Activated naive CD4-positive, alpha-beta T cell treated with anti-CD3 and anti-CD28 coated beads, Interleukin-2, amount 50 U/mL, for 16 hours (primary cell): ENCODE results near the gene BET1.

Source experiments
- DNase-seq: peaks from one replicate; pipeline ENCODE4 v3.0.0-alpha.2; 2020

Gene BET1

GRCh38 chr7:93955304-93955703 lies 48.9 kb downstream of the BET1 start:
- no peak for DNase-seq

- DNase-seq = no peak
Measured at GRCh38 chr7:93949423-93949822, 54.7 kb downstream of the BET1 start.

GRCh38 chr7:93948873-93949272 lies 55.3 kb downstream of the BET1 start:
- no peak for DNase-seq

- no peak for DNase-seq
Measured at GRCh38 chr7:93948106-93948505, 56.0 kb downstream of the BET1 start.

DNA sequence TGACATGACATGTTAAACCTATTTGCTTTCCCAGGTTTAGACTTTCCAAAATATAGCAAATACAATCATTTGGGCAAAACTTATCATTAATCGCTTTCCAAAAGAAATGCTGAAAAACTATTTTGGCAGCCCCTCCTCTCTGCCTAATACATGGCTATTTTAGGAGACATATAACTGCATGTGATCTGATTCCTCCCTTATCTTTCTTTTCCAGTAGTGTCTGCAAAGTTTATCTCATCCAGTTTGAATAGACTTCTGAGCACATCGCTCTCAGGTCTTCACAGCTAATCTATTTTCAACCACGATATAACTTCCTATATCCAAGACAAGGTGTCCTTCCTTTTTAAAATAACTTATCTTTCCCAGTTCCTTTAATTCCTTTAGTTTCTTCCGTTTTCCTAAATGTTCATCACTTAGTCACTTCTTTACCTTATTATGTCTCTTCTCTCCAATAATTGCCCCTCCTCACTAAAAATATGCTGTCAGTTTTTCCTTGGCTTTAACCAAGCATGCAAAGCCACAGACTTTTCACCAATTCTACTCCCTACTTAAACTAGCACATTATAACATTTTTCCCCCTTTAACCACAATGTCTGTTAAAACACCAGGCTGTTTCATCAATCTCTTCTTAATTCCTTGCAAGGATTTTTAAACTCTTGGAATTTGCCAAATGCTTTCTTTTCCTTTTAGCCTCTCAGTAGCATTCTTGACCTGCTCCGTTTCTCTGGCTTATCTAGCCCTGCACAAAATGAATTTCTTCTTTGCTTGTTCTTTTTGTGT lies 58.2 kb downstream of the BET1 start:
- DNase-seq = no peak

- DNase-seq = no peak
Measured at GRCh38 chr7:93945083-93945482, 59.1 kb downstream of the BET1 start.

DNA sequence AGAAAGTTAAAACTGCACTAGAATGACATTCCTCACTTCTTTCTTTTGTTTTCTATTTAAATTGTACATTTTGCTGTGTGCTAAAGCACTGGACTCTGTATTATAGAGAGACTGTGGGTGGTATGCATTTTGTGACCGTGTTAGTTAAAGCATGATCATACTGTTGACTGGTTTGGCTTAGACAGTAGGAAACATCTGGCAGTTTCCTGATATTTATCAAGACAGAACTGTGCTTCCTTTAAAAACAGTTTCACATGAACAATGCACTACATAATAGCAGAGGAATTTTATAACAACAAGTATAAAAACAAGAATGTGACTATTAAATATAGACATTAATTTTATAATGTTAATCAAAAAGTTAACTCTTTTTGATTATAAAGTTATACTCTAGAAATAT lies 59.5 kb downstream of the BET1 start:
- no peak for DNase-seq

DNA sequence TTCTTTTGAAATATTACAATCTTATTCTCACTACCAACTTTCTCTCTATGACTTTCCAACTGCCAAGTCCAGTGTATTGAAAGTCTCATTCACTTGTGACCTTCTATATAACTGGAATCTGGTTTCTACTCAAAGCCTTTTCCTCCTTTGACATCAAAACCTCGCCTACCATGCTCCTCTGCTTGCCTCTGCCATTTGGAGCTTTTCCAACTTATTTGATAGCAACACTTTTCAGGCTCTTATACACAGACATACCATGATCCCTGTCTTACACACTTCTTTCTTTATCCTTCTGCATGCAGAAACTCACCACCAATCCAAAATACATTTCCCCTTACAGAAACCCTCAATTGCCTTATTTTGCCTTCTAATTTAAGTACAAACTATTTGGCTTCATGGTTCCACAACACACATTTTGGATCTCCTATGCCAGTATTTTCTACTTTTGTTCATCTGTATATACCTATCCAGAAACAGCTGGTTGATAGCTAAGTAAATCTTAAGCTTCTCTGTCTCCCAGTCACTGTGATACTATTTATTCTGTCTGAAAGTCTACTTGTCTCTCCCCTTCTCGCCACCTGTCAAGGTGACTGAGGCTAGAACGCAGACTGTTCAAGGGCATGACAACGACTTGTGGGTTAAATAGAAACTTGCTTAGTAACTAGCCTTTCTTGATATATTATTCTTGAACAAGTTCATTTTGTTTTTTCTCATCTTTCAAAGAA lies 60.2 kb downstream of the BET1 start:
- no peak for DNase-seq
